OCI-LY1 (cell line): ENCODE data around the gene AP1M1.

ENCODE experiments used
- H2AFZ ChIP-seq: fragments of 200-600 bp; sonication (generic), shearing (Covaris generic); 2 replicates; pipeline ENCODE4 v1.6.0; 2014; ENCODE audit warnings: antibody characterized with exemption, mild to moderate bottlenecking, low read length
- H3F3A ChIP-seq: fragments of 200-600 bp; sonication (generic), shearing (Covaris generic); 2 replicates; pipeline ENCODE4 v1.6.0; 2014; ENCODE audit warnings: mild to moderate bottlenecking, antibody characterized with exemption, low read length, moderate library complexity; ENCODE audit not compliant: insufficient read depth
- H3K27ac ChIP-seq: fragments of 200-600 bp; sonication (generic); 2 replicates; pipeline ENCODE4 v1.5.1; 2014; ENCODE audit warnings: low read length, mixed run types, mild to moderate bottlenecking, low read depth; ENCODE audit not compliant: poor library complexity, severe bottlenecking
- H3K27me3 ChIP-seq: fragments of 200-600 bp; sonication (generic); 2 replicates; pipeline ENCODE4 v1.6.0; 2014; ENCODE audit warnings: antibody characterized with exemption, mild to moderate bottlenecking, low read length, moderate library complexity; ENCODE audit not compliant: insufficient read depth
- H3K36me3 ChIP-seq: fragments of 200-600 bp; sonication (generic); 2 replicates; pipeline ENCODE4 v1.6.1; 2014; ENCODE audit warnings: mild to moderate bottlenecking, antibody characterized with exemption, low read length, moderate library complexity, mixed read lengths; ENCODE audit not compliant: insufficient read depth
- H3K4me1 ChIP-seq: fragments of 200-600 bp; sonication (generic); 2 replicates; pipeline ENCODE4 v1.5.1; 2014; ENCODE audit warnings: mild to moderate bottlenecking, low read length, moderate library complexity; ENCODE audit not compliant: insufficient read depth, severe bottlenecking
- H3K4me2 ChIP-seq: fragments of 200-600 bp; sonication (generic), shearing (Covaris generic); 2 replicates; pipeline ENCODE4 v1.6.1; 2014; ENCODE audit warnings: low read length
- H3K4me3 ChIP-seq: fragments of 200-600 bp; sonication (generic); 2 replicates; pipeline ENCODE4 v1.5.1; 2014; ENCODE audit warnings: low read length, low read depth, mild to moderate bottlenecking, mixed read lengths; ENCODE audit not compliant: poor library complexity, severe bottlenecking
- H3K79me2 ChIP-seq: fragments of 200-600 bp; shearing (Covaris generic); 2 replicates; pipeline ENCODE4 v1.6.1; 2016; ENCODE audit warnings: mixed run types, low read length, mixed read lengths; ENCODE audit not compliant: insufficient read depth
- H3K9ac ChIP-seq: fragments of 200-600 bp; sonication (generic), shearing (Covaris generic); 2 replicates; pipeline ENCODE4 v1.6.1; 2014; ENCODE audit warnings: mild to moderate bottlenecking, low read length, mixed read lengths
- H3K9me2 ChIP-seq: fragments of 200-600 bp; sonication (generic), shearing (Covaris generic); 2 replicates; pipeline ENCODE4 v1.6.1; 2014; ENCODE audit warnings: low read depth, mild to moderate bottlenecking, low read length, mixed read lengths
- H3K9me3 ChIP-seq: fragments of 200-600 bp; shearing (Covaris generic); 2 replicates; pipeline ENCODE4 v1.6.1; 2014; ENCODE audit warnings: low read length, mixed read lengths
- H4K20me1 ChIP-seq: fragments of 200-600 bp; sonication (generic), shearing (Covaris generic); 2 replicates; pipeline ENCODE4 v1.6.0; 2016; ENCODE audit warnings: mild to moderate bottlenecking, low read length; ENCODE audit not compliant: insufficient read depth
- CTCF ChIP-seq: fragments of 200-600 bp; sonication (generic), shearing (Covaris generic); IDR thresholded peaks from 2 replicates; pipeline ENCODE4 v1.5.1; 2017; ENCODE audit warnings: mild to moderate bottlenecking, antibody characterized with exemption, low read length, moderate library complexity, mixed read lengths
- EZH2 ChIP-seq: fragments of 200-600 bp; sonication (generic), shearing (Covaris generic); IDR thresholded peaks from 2 replicates; pipeline ENCODE4 v1.8.0; 2017; ENCODE audit warnings: borderline replicate concordance, mixed run types, mild to moderate bottlenecking, antibody characterized with exemption, low read length, moderate library complexity, mixed read lengths

The AP1M1 gene

DNA sequence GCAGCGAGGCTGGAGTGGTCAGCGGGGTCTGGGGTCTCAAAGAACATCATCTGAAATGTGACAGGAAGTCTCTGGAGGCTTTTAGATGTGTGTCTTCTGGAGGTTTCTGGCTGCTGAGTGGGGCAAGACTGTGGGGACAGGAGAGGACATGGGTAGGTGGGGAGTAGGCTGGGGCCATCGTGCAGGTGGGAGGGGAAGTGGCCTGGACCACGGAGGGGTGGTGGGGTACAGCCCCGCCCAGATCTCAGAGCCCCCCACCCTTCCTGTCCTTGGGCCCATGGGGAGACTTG lies 6.2 kb downstream of the AP1M1 start:
- TF ChIP-seq CTCF (no peak), EZH2 (no peak)
- no peak overlapping the region for H3K9ac ChIP-seq
- no peaks in the 10 kb centered on the region for H3K9me3 ChIP-seq
- H2AFZ ChIP-seq = no peak overlapping the region
- no peak overlapping the region for H3K27ac ChIP-seq
- H3K4me1 ChIP-seq = peaks cover 13% of the 10 kb centered on the region
- H3F3A ChIP-seq = no peaks in the 10 kb centered on the region
- no peak overlapping the region for H3K4me3 ChIP-seq
- H3K27me3 ChIP-seq = no peaks in the 10 kb centered on the region
- H3K79me2 ChIP-seq = 0 out of 2 replicates have a peak, but pooled peaks cover 4% of the 10 kb centered on the region
- H3K9me2 ChIP-seq = no peaks in the 10 kb centered on the region
- H3K4me2 ChIP-seq = no peak overlapping the region
- H4K20me1 ChIP-seq = no peaks in the 10 kb centered on the region
- H3K36me3 ChIP-seq = peaks cover 49% of the 10 kb centered on the region

DNA sequence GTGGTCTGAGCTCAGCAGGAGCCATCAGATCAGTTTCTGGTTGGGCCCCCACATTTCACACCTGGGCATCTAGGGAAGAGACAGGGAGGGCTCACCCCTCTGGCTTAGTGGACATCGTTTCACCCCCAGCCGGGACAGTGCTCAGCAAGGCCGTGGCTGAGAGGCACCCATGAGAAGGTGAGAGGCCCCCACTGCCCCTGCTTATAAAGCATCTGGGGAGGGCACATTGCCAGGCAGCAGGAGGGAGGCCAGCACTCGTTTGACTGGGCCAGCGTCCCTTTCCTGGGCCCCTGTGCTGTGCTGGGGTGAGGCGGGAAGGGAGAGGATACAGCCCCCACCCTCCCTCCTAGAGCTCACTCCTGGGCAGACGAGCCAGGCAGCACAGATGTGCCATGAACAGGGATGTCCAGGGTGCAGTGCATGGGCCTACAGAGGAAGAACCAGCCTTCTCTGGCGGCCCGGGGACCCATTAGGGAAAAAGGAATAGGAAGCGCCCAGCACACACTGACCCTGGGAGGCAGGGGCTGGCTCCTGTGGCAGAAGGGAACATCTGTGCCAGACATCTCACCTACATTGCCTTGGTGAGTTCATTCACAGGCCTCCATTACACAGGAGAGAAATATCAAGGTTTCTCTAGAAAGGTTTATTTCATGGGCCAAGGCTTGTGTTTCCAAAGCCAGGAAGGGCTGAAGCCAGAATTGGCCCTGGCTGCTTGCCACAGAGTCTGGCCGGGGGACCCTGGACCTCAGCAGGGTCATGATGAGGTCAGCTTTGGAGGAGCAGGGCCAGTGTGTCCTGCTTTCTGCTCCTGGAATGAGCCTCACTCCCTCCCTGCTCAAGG lies 7.7 kb downstream of the AP1M1 start:
- H3K9me2 ChIP-seq = no peaks in the 10 kb centered on the region
- H3K9ac ChIP-seq = no peak overlapping the region
- H3F3A ChIP-seq = no peaks in the 10 kb centered on the region
- no peaks in the 10 kb centered on the region for H3K9me3 ChIP-seq
- H2AFZ ChIP-seq = no peak overlapping the region
- no peaks in the 10 kb centered on the region for H4K20me1 ChIP-seq
- no peak overlapping the region for H3K27ac ChIP-seq
- H3K27me3 ChIP-seq = no peaks in the 10 kb centered on the region
- H3K79me2 ChIP-seq = no peaks in the 10 kb centered on the region
- H3K4me3 ChIP-seq = no peak overlapping the region
- H3K4me1 ChIP-seq = no peaks in the 10 kb centered on the region
- peaks cover 61% of the 10 kb centered on the region for H3K36me3 ChIP-seq
- no peak for TF ChIP-seq CTCF
- no peak for TF ChIP-seq EZH2
- H3K4me2 ChIP-seq = no peak overlapping the region

- Histone ChIP-seq H4K20me1 (no peaks in the 10 kb centered on the region), H3K9me3 (no peaks in the 10 kb centered on the region), H3K79me2 (no peaks in the 10 kb centered on the region), H3F3A (no peaks in the 10 kb centered on the region), H3K36me3 (peaks cover 68% of the 10 kb centered on the region), H3K4me1 (no peaks in the 10 kb centered on the region), H3K4me2 (no peak overlapping the region), H3K27me3 (no peaks in the 10 kb centered on the region), H2AFZ (no peak overlapping the region), H3K9ac (no peak overlapping the region), H3K9me2 (no peaks in the 10 kb centered on the region), H3K4me3 (no peak overlapping the region), H3K27ac (no peak overlapping the region)
- TF ChIP-seq CTCF (no peak), EZH2 (no peak)
Measured at GRCh38 chr19:16206046-16206605, 8.4 kb downstream of the AP1M1 start.
